Peyer's patch (tissue), 4 donors: ENCODE results near the gene AMHR2.
"Not testable (repeated sequence)": the region's sequence is repeated elsewhere in the genome, so short reads cannot be mapped to it uniquely, and the experiment has no call there.

Experiments
- CTCF ChIP-seq, 6 experiments: fragments of 450-650 bp in 4 of 6; fragments of 200-600 bp in 2 of 6; sonication (generic) in 1 of 6; IDR thresholded peaks; one replicate each; pipeline ENCODE4 v1.5.1; 2017 to 2019; ENCODE audit warnings: antibody characterized with exemption in 6 of 6, mild to moderate bottlenecking in 3 of 6, moderate library complexity in 1 of 6
- POLR2A ChIP-seq, 2 donors: fragments of 450-650 bp; IDR thresholded peaks; one replicate each; pipeline ENCODE4 v1.5.1; 2017; ENCODE audit warnings: antibody characterized with exemption in 2 of 2, mild to moderate bottlenecking in 2 of 2, moderate library complexity in 2 of 2

- TF ChIP-seq CTCF, POLR2A (IDR thresholded peaks at IDR 0.05): not testable (repeated sequence)
Observed at GRCh38 chr12:53417291-53417816, 6.3 kb upstream of the AMHR2 start.
